BE2C (cell line): ENCODE data around the gene ORC3.
"Not testable (repeated sequence)": the region's sequence is repeated elsewhere in the genome, so short reads cannot be mapped to it uniquely, and the experiment has no call there.

Experiments
- DNase-seq: peaks from one replicate; pipeline ENCODE4 v3.0.0-alpha.2; 2020
- H3K27me3 ChIP-seq: fragments of 250-450 bp; sonication (Bioruptor Pico); 2 replicates; pipeline ENCODE4 v1.5.1; 2020; ENCODE audit warnings: mild to moderate bottlenecking
- H3K36me3 ChIP-seq: fragments of 250-450 bp; sonication (Bioruptor Pico); 2 replicates; pipeline ENCODE4 v1.5.1; 2020; ENCODE audit warnings: mild to moderate bottlenecking
- H3K4me1 ChIP-seq: fragments of 250-450 bp; sonication (Bioruptor Pico); 2 replicates; pipeline ENCODE4 v1.5.1; 2020
- H3K4me3 ChIP-seq: 2 replicates; pipeline ENCODE4 v1.5.1; 2011; ENCODE audit warnings: low read depth, low read length
- H3K9me3 ChIP-seq: fragments of 250-450 bp; sonication (Bioruptor Pico); 2 replicates; pipeline ENCODE4 v1.5.1; 2020
- CTCF ChIP-seq: IDR thresholded peaks from 2 replicates; pipeline ENCODE4 v1.5.1; 2012; ENCODE audit warnings: mild to moderate bottlenecking, low read depth, low read length

ORC3 gene

GRCh38 chr6:87673237-87673636, 83.3 kb downstream of the ORC3 start:
- peaks cover 44% of the 10 kb centered on the region for H3K36me3 ChIP-seq
- no peaks in the 10 kb centered on the region for H3K9me3 ChIP-seq
- no peaks in the 10 kb centered on the region for H3K4me1 ChIP-seq
- H3K4me3 ChIP-seq: no peak overlapping the region
- no peak for TF ChIP-seq CTCF
- H3K27me3 ChIP-seq: no peaks in the 10 kb centered on the region
- no peak for DNase-seq

GRCh38 chr6:87674290-87674689, 84.4 kb downstream of the ORC3 start:
- no peaks in the 10 kb centered on the region for H3K9me3 ChIP-seq
- H3K4me1 ChIP-seq: no peaks in the 10 kb centered on the region
- no peak for TF ChIP-seq CTCF
- no peak overlapping the region for H3K4me3 ChIP-seq
- H3K27me3 ChIP-seq: no peaks in the 10 kb centered on the region
- H3K36me3 ChIP-seq: peaks cover 44% of the 10 kb centered on the region
- DNase-seq: no peak

- no peak for TF ChIP-seq CTCF
- DNase-seq: no peak
- H3K9me3 ChIP-seq: no peaks in the 10 kb centered on the region
Measured at GRCh38 chr6:87675004-87675681, 85.2 kb downstream of the ORC3 start.

GRCh38 chr6:87682310-87682709, 92.4 kb downstream of the ORC3 start:
- H3K4me3 ChIP-seq: no peak overlapping the region

More at GRCh38 chr6:87675004-87675681, 85.2 kb downstream of the ORC3 start:
- H3K36me3 ChIP-seq: peaks cover 50% of the 10 kb centered on the region
- no peak overlapping the region for H3K4me3 ChIP-seq
- no peaks in the 10 kb centered on the region for H3K4me1 ChIP-seq
- H3K27me3 ChIP-seq: no peaks in the 10 kb centered on the region

GRCh38 chr6:87683890-87684289, 94.0 kb downstream of the ORC3 start:
- peaks cover 5% of the 10 kb centered on the region for H3K4me1 ChIP-seq
- no peak for DNase-seq
- no peaks in the 10 kb centered on the region for H3K27me3 ChIP-seq
- H3K4me3 ChIP-seq: no peak overlapping the region
- no peak for TF ChIP-seq CTCF
- H3K9me3 ChIP-seq: no peaks in the 10 kb centered on the region
- H3K36me3 ChIP-seq: peaks cover 8% of the 10 kb centered on the region

More at GRCh38 chr6:87682310-87682709, 92.4 kb downstream of the ORC3 start:
- no peak for TF ChIP-seq CTCF
- Histone ChIP-seq H3K9me3 (no peaks in the 10 kb centered on the region), H3K4me1 (peaks cover 5% of the 10 kb centered on the region), H3K27me3 (no peaks in the 10 kb centered on the region), H3K36me3 (peaks cover 18% of the 10 kb centered on the region)
- no peak for DNase-seq

GRCh38 chr6:87684895-87685654, 95.1 kb downstream of the ORC3 start:
- no peak for DNase-seq
- no peaks in the 10 kb centered on the region for H3K27me3 ChIP-seq
- no peaks in the 10 kb centered on the region for H3K9me3 ChIP-seq
- TF ChIP-seq CTCF: no peak
- H3K4me1 ChIP-seq: peaks cover 5% of the 10 kb centered on the region
- H3K36me3 ChIP-seq: no peaks in the 10 kb centered on the region; the same call in 1 of the 2 replicates
- no peak overlapping the region for H3K4me3 ChIP-seq

GRCh38 chr6:87686636-87687205, 96.8 kb downstream of the ORC3 start:
- H3K27me3 ChIP-seq, H3K36me3 ChIP-seq, H3K4me1 ChIP-seq, DNase-seq, H3K9me3 ChIP-seq, H3K4me3 ChIP-seq: not testable (repeated sequence)
